Fibroblast of lung (primary cell): ENCODE measurements around the gene SLC15A1.

ENCODE experiments used
- CTCF ChIP-seq, 2 donors: IDR thresholded peaks in 1 of 2; conservative IDR thresholded peaks in 1 of 2; 1 replicate in 1 of 2; 2 replicates in 1 of 2; pipeline ENCODE4 v1.5.1; 2011 to 2012; ENCODE audit warnings: low read length in 2 of 2, control low read depth in 1 of 2, inconsistent platforms in 1 of 2, low read depth in 1 of 2, mild to moderate bottlenecking in 1 of 2
- EZH2 ChIP-seq: IDR thresholded peaks from 2 replicates; pipeline ENCODE4 v1.5.1; 2012; ENCODE audit warnings: low read length, control low read depth, mild to moderate bottlenecking; ENCODE audit errors: missing control alignments

GRCh38 chr13:98668155-98668554 is 84.3 kb downstream of the SLC15A1 start:
- no peak for TF ChIP-seq EZH2
- TF ChIP-seq CTCF (conservative IDR thresholded peaks at IDR 0.05 in 1 of 2, IDR thresholded peaks at IDR 0.05 in 1 of 2; ENCODE audit: low read depth in 1 of 2, low read length in 2 of 2), result no peak
